Uterus (tissue), 4 donors: ENCODE data around the gene AKR7A2. TPM values are rescaled to one million over a fixed set of nuclear protein-coding genes. Genes with fewer than 3 reads are reported as not detected.
A peak's percentile ranks its signal among the peaks of the same experiment; 100 is the strongest.

Experiments used
- DNase-seq, 2 donors: peaks; one replicate each; pipeline ENCODE4 v3.0.0-alpha.2; 2019 to 2020
- H3K27ac ChIP-seq, 2 donors: fragments of 200-600 bp; sonication (generic); 1 replicate in 1 of 2; 2 replicates in 1 of 2; pipeline ENCODE4 v1.5.1; 2016 to 2018
- H3K27me3 ChIP-seq, 2 donors: fragments of 200-600 bp; sonication (generic); one replicate each; pipeline ENCODE4 v1.5.1; 2018 to 2019; ENCODE audit warnings: control low read depth in 1 of 2
- H3K36me3 ChIP-seq, 2 donors: fragments of 200-600 bp; sonication (generic); one replicate each; pipeline ENCODE4 v1.5.1; 2019; ENCODE audit warnings: control low read depth in 1 of 2
- H3K4me1 ChIP-seq, 2 donors: fragments of 200-600 bp; sonication (generic); one replicate each; pipeline ENCODE4 v1.5.1; 2018 to 2019; ENCODE audit warnings: control low read depth in 1 of 2
- H3K4me3 ChIP-seq, 2 donors: fragments of 200-600 bp; sonication (generic); 1 replicate in 1 of 2; 2 replicates in 1 of 2; pipeline ENCODE4 v1.5.1; 2018 to 2019; ENCODE audit warnings: mild to moderate bottlenecking in 1 of 2
- H3K9me3 ChIP-seq, 2 donors: fragments of 200-600 bp; sonication (generic); one replicate each; pipeline ENCODE4 v1.5.1; 2019; ENCODE audit warnings: control low read depth in 1 of 2
- CTCF ChIP-seq, 4 experiments: fragments of 200-600 bp in 2 of 4; fragments of 450-650 bp in 2 of 4; sonication (generic) in 2 of 4; IDR thresholded peaks; one replicate each; pipeline ENCODE4 v1.5.1; 2016 to 2019; ENCODE audit warnings: antibody characterized with exemption in 4 of 4, mild to moderate bottlenecking in 2 of 4, moderate library complexity in 1 of 4
- POLR2A ChIP-seq, 2 donors: fragments of 450-650 bp; IDR thresholded peaks; one replicate each; pipeline ENCODE4 v1.6.1; 2016; ENCODE audit warnings: antibody characterized with exemption in 2 of 2, mild to moderate bottlenecking in 1 of 2, moderate library complexity in 1 of 2
- intact Hi-C: fragments of 100-400 bp; cut with DNase I; formaldehyde crosslinking; loops from one replicate; pipeline ENCODE4 v1.15.1; 2023; ENCODE audit warnings: low total_unique reads
- total RNA-seq, 4 donors: library from RNA; depleted of rRNA in 3 of 4; stranded (reverse); fragments of >200 nt in 3 of 4; gene quantifications; one replicate each; pipeline versions ENCODE4 v1.1.0 to v1.2.4, GENCODE V29; 2014 to 2023
- donor health status: DM: yes; HTN: yes; CAD: no.

Gene AKR7A2
- total RNA-seq, 4 donors from 2014 or later, result 5.6 to 108 (median 33.6) TPM

- Histone ChIP-seq H3K4me3 (no peak overlapping the region), H3K36me3 (no peaks in the 10 kb centered on the region), H3K27me3 (no peaks in the 10 kb centered on the region), H3K27ac (peak overlapping the region; percentile 53 to 54), H3K4me1 (peaks cover 0 to 5% of the 10 kb centered on the region in 2 donors), H3K9me3 (no peaks in the 10 kb centered on the region)
- DNase-seq, result peak; percentile 77
- TF ChIP-seq POLR2A (IDR thresholded peaks at IDR 0.05), result no peak
- peak; percentile 57 to 87 (median 76) for TF ChIP-seq CTCF (IDR thresholded peaks at IDR 0.05)
- intact Hi-C loops, result loop anchor here (10.0 kb wide), 2 partner anchors 53 to 313 kb away; no protein-coding TSS in a partner anchor
These were observed 29.5 kb upstream of the AKR7A2 start for GRCh38 chr1:19341201-19342061.

- no peak for DNase-seq
- Histone ChIP-seq H3K9me3 (no peaks in the 10 kb centered on the region), H3K27me3 (no peaks in the 10 kb centered on the region), H3K27ac (no peak overlapping the region), H3K4me1 (peaks cover 0 to 5% of the 10 kb centered on the region in 2 donors), H3K36me3 (no peaks in the 10 kb centered on the region), H3K4me3 (no peak overlapping the region)
- intact Hi-C loops, result loop anchor here (10.0 kb wide), 2 partner anchors 54 to 314 kb away; no protein-coding TSS in a partner anchor
- TF ChIP-seq POLR2A (IDR thresholded peaks at IDR 0.05) (no peak), CTCF (IDR thresholded peaks at IDR 0.05) (no peak)
These were observed 28.5 kb upstream of the AKR7A2 start for GRCh38 chr1:19340387-19340937.

- H3K27ac ChIP-seq, result no peak overlapping the region
- H3K4me1 ChIP-seq, result peaks cover 0 to 5% of the 10 kb centered on the region in 2 donors
- H3K9me3 ChIP-seq, result no peaks in the 10 kb centered on the region
- no peak overlapping the region for H3K4me3 ChIP-seq
- intact Hi-C loops, result no loop called here
- no peaks in the 10 kb centered on the region for H3K27me3 ChIP-seq
- TF ChIP-seq POLR2A (IDR thresholded peaks at IDR 0.05) (no peak), CTCF (IDR thresholded peaks at IDR 0.05) (no peak)
- no peak for DNase-seq
- no peaks in the 10 kb centered on the region for H3K36me3 ChIP-seq
These were observed 27.4 kb upstream of the AKR7A2 start for GRCh38 chr1:19339214-19339861.

GRCh38 chr1:19338323-19338762 lies 26.4 kb upstream of the AKR7A2 start:
- TF ChIP-seq CTCF (IDR thresholded peaks at IDR 0.05), result peak in 1 of 4 experiments; percentile 9
- no peak for TF ChIP-seq POLR2A (IDR thresholded peaks at IDR 0.05)
- no peak for DNase-seq
- Histone ChIP-seq H3K27me3 (no peaks in the 10 kb centered on the region), H3K36me3 (no peaks in the 10 kb centered on the region), H3K4me1 (peaks cover 0 to 5% of the 10 kb centered on the region in 2 donors), H3K4me3 (no peak overlapping the region), H3K9me3 (no peaks in the 10 kb centered on the region), H3K27ac (no peak overlapping the region)
- intact Hi-C loops, result no loop called here
